Measurements from ENCODE around the gene FREM2.

Gene FREM2

GRCh38 chr13:38685974-38686576 lies 802 bp upstream of the FREM2 start:
- no peak for DNase-seq (ENCODE audit: low spot score)

- no peak for DNase-seq (ENCODE audit: low spot score)
Observed at GRCh38 chr13:38687246-38688229, 661 bp downstream of the FREM2 start.

- DNase-seq (ENCODE audit: low spot score) = no peak
Observed at GRCh38 chr13:38688674-38689073, 1.8 kb downstream of the FREM2 start.

- DNase-seq (ENCODE audit: low spot score) = no peak
Observed at GRCh38 chr13:38690231-38690630, 3.4 kb downstream of the FREM2 start.

- DNase-seq (ENCODE audit: low spot score) = no peak
Observed at GRCh38 chr13:38693168-38693567, 6.3 kb downstream of the FREM2 start.

GRCh38 chr13:38693641-38694040 lies 6.8 kb downstream of the FREM2 start:
- DNase-seq (ENCODE audit: low spot score) = no peak

- no peak for DNase-seq (ENCODE audit: low spot score)
Observed at GRCh38 chr13:38697197-38697596, 10.3 kb downstream of the FREM2 start.

- DNase-seq (ENCODE audit: low spot score) = no peak
Observed at GRCh38 chr13:38697628-38698333, 10.9 kb downstream of the FREM2 start.

GRCh38 chr13:38700051-38700450 lies 13.2 kb downstream of the FREM2 start:
- DNase-seq (ENCODE audit: low spot score) = no peak

GRCh38 chr13:38702669-38703068 lies 15.8 kb downstream of the FREM2 start:
- no peak for DNase-seq (ENCODE audit: low spot score)

- no peak for DNase-seq (ENCODE audit: low spot score)
Observed at GRCh38 chr13:38703255-38703654, 16.4 kb downstream of the FREM2 start.

- DNase-seq (ENCODE audit: low spot score) = no peak
Observed at GRCh38 chr13:38705365-38705764, 18.5 kb downstream of the FREM2 start.

GRCh38 chr13:38707460-38707859 lies 20.6 kb downstream of the FREM2 start:
- DNase-seq (ENCODE audit: low spot score) = no peak

GRCh38 chr13:38713046-38713445 lies 26.2 kb downstream of the FREM2 start:
- no peak for DNase-seq (ENCODE audit: low spot score)

- DNase-seq (ENCODE audit: low spot score) = no peak
Observed at GRCh38 chr13:38718374-38718773, 31.5 kb downstream of the FREM2 start.

- DNase-seq (ENCODE audit: low spot score) = no peak
Observed at GRCh38 chr13:38730332-38730731, 43.5 kb downstream of the FREM2 start.

GRCh38 chr13:38733146-38733545 lies 46.3 kb downstream of the FREM2 start:
- DNase-seq (ENCODE audit: low spot score) = no peak

- no peak for DNase-seq (ENCODE audit: low spot score)
Observed at GRCh38 chr13:38735665-38736440, 49.0 kb downstream of the FREM2 start.

GRCh38 chr13:38743466-38743865 lies 56.6 kb downstream of the FREM2 start:
- no peak for DNase-seq (ENCODE audit: low spot score)

- no peak for DNase-seq (ENCODE audit: low spot score)
Observed at GRCh38 chr13:38752686-38753085, 65.8 kb downstream of the FREM2 start.

GRCh38 chr13:38753878-38754277 lies 67.0 kb downstream of the FREM2 start:
- DNase-seq (ENCODE audit: low spot score) = no peak

- no peak for DNase-seq (ENCODE audit: low spot score)
Observed at GRCh38 chr13:38755793-38756192, 68.9 kb downstream of the FREM2 start.
